Activated B cell treated with CpG ODN at 0.5 μM for 24 hours (primary cell): ENCODE data around the gene SAP30BP. TPM values are rescaled to one million over a fixed set of nuclear protein-coding genes. Genes with fewer than 3 reads are reported as not detected.
"Not testable (repeated sequence)": the region's sequence is repeated elsewhere in the genome, so short reads cannot be mapped to it uniquely, and the experiment has no call there.

ENCODE experiments used
- ATAC-seq: fragments of 200-7000 bp; cut with Tn5 transposase; one replicate; pipeline ENCODE4 v1.10.0; 2021; ENCODE audit warnings: low read depth, mild to moderate bottlenecking, moderate library complexity
- CTCF ChIA-PET: fragments of 350-600 bp; sonication (Branson Sonifier 250); formaldehyde crosslinking; loops from one replicate; lab custom pipeline; 2021; ENCODE audit warnings: antibody characterized with exemption; lab: Charles Lee
- POLR2A ChIA-PET: fragments of 350-600 bp; sonication (Branson Sonifier 250); formaldehyde crosslinking; loops from one replicate; lab custom pipeline; 2021; ENCODE audit warnings: antibody characterized with exemption; lab: Charles Lee
- DNase-seq: peaks from one replicate; pipeline ENCODE4 v3.0.0; 2022
- H3K27ac Mint-ChIP-seq: one replicate; pipeline ENCODE4 v1.8.0; 2020; ENCODE audit warnings: mixed read lengths
- H3K27me3 Mint-ChIP-seq: one replicate; pipeline ENCODE4 v1.8.0; 2021; ENCODE audit warnings: mixed read lengths
- H3K36me3 Mint-ChIP-seq: one replicate; pipeline ENCODE4 v1.8.0; 2021; ENCODE audit warnings: low read depth, mixed read lengths
- H3K4me1 Mint-ChIP-seq: one replicate; pipeline ENCODE4 v1.8.0; 2021; ENCODE audit warnings: mixed read lengths
- H3K4me3 Mint-ChIP-seq: one replicate; pipeline ENCODE4 v1.8.0; 2020; ENCODE audit warnings: mild to moderate bottlenecking, mixed read lengths
- H3K9me3 Mint-ChIP-seq: one replicate; pipeline ENCODE4 v1.8.0; 2020; ENCODE audit warnings: mixed read lengths
- CTCF ChIP-seq: fragments of 200-600 bp; IDR thresholded peaks from one replicate; pipeline ENCODE4 v1.8.0; 2022; ENCODE audit warnings: antibody characterized with exemption, mild to moderate bottlenecking
- intact Hi-C: fragments of 100-400 bp; cut with micrococcal nuclease; formaldehyde crosslinking; loops from one replicate; pipeline ENCODE4 v1.15.1; 2024
- total RNA-seq: library from RNA; stranded (reverse); gene quantifications from 2 replicates; pipeline ENCODE4 v1.2.3, GENCODE V29; 2022

Gene SAP30BP
- total RNA-seq, 1 donor from 2014 or later: 184 TPM

- no peak for TF ChIP-seq CTCF
- Mint-ChIP-seq H3K4me3 (no peak overlapping the region), H3K27ac (no peak overlapping the region), H3K36me3 (peaks cover 2% of the 10 kb centered on the region), H3K9me3 (no peaks in the 10 kb centered on the region), H3K4me1 (peaks cover 13% of the 10 kb centered on the region), H3K27me3 (no peaks in the 10 kb centered on the region)
- CTCF ChIA-PET: interaction anchor here (0.8 to 11.7 kb wide), 3 partner anchors 9 to 113 kb away, joined by 3 to 346 read pairs (median 72); no protein-coding TSS in a partner anchor
- ATAC-seq (no peak), DNase-seq (no peak)
- intact Hi-C loops: no loop called here
- POLR2A ChIA-PET: no interaction called here
Observed at GRCh38 chr17:75636381-75637142, 30.6 kb upstream of the SAP30BP start.

- DNase-seq: no peak
- ChIA-PET CTCF (interaction anchor here (7.4 to 11.7 kb wide), 2 partner anchors 16 to 113 kb away, joined by 72 to 346 read pairs; no protein-coding TSS in a partner anchor), POLR2A (no interaction called here)
- Mint-ChIP-seq H3K27ac (no peak overlapping the region), H3K27me3 (no peaks in the 10 kb centered on the region), H3K4me3 (no peak overlapping the region), H3K9me3 (no peaks in the 10 kb centered on the region), H3K4me1 (peaks cover 13% of the 10 kb centered on the region), H3K36me3 (peaks cover 3% of the 10 kb centered on the region)
- ATAC-seq: no peak
- no peak for TF ChIP-seq CTCF
- intact Hi-C loops: no loop called here
Observed at GRCh38 chr17:75637143-75637538, 30.0 kb upstream of the SAP30BP start.

- H3K27ac Mint-ChIP-seq: no peak overlapping the region
- no peak for ATAC-seq
- no peak overlapping the region for H3K4me3 Mint-ChIP-seq
- ChIA-PET CTCF (interaction anchor here (7.4 to 11.7 kb wide), 2 partner anchors 16 to 112 kb away, joined by 72 to 346 read pairs; no protein-coding TSS in a partner anchor), POLR2A (no interaction called here)
- TF ChIP-seq CTCF: no peak
- H3K27me3 Mint-ChIP-seq: no peaks in the 10 kb centered on the region
- peaks cover 3% of the 10 kb centered on the region for H3K36me3 Mint-ChIP-seq
- intact Hi-C loops: no loop called here
- H3K4me1 Mint-ChIP-seq: peaks cover 13% of the 10 kb centered on the region
- DNase-seq: no peak
- no peaks in the 10 kb centered on the region for H3K9me3 Mint-ChIP-seq
Observed at GRCh38 chr17:75637551-75637950, 29.6 kb upstream of the SAP30BP start.

DNA sequence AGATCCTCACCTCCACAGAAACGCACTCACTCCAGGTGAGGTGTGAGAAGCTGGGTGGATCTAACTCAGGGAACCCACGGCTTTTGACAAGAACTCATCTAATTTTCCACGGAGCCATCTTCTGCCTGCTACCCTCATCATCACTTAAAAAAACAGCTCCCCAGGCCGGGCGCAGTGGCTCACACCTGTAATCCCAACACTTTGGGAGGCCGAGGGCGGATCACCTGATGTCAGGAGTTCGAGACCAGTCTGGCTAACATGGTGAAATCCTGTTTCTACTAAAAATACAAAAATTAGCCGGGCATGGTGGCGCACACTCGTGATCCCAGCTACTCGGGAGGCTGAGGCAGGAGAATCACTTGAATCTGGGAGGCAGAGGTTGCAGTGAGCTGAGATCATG lies 29.1 kb upstream of the SAP30BP start:
- H3K36me3 Mint-ChIP-seq, H3K9me3 Mint-ChIP-seq, H3K27me3 Mint-ChIP-seq, H3K4me3 Mint-ChIP-seq, H3K4me1 Mint-ChIP-seq, H3K27ac Mint-ChIP-seq, intact Hi-C loops, DNase-seq, POLR2A ChIA-PET, ATAC-seq: not testable (repeated sequence)
- CTCF ChIA-PET: interaction anchor here (7.4 to 11.7 kb wide), 2 partner anchors 15 to 112 kb away, joined by 72 to 346 read pairs; no protein-coding TSS in a partner anchor

GRCh38 chr17:75638893-75639292 lies 28.2 kb upstream of the SAP30BP start:
- peaks cover 3% of the 10 kb centered on the region for H3K36me3 Mint-ChIP-seq
- ChIA-PET CTCF (interaction anchor here (7.4 to 11.7 kb wide), 2 partner anchors 14 to 111 kb away, joined by 72 to 346 read pairs; no protein-coding TSS in a partner anchor), POLR2A (no interaction called here)
- intact Hi-C loops: no loop called here
- H3K9me3 Mint-ChIP-seq: no peaks in the 10 kb centered on the region
- no peak for DNase-seq
- no peak for ATAC-seq
- no peak overlapping the region for H3K27ac Mint-ChIP-seq
- TF ChIP-seq CTCF: no peak
- no peaks in the 10 kb centered on the region for H3K27me3 Mint-ChIP-seq
- no peak overlapping the region for H3K4me3 Mint-ChIP-seq
- H3K4me1 Mint-ChIP-seq: peaks cover 2% of the 10 kb centered on the region
